A549 (cell line): ENCODE results near the gene ITPR3. TPM values are rescaled to one million over a fixed set of nuclear protein-coding genes. Genes with fewer than 3 reads are reported as not detected.

Experiments
- ATAC-seq, 2 experiments: fragments of 200-7000 bp in 1 of 2; fragments of >200 bp in 1 of 2; cut with Nextera tagmentation in 1 of 2; cut with Tn5 transposase in 1 of 2; 3 replicates each; pipeline versions ENCODE4 v1.8.0 to v1.9.1; 2018 to 2020; ENCODE audit warnings: mild to moderate bottlenecking in 1 of 2, moderate library complexity in 1 of 2
- CTCF ChIA-PET: fragments of 300-600 bp; sonication (Branson Sonifier 250); formaldehyde crosslinking; extraction: SDS; loops from one replicate; lab custom pipeline; 2021; ENCODE audit warnings: antibody characterized with exemption, inconsistent platforms; lab: Yijun Ruan, JAX
- POLR2A ChIA-PET: fragments of 350-600 bp; formaldehyde crosslinking; extraction: SDS; loops from one replicate; lab custom pipeline; 2021; ENCODE audit warnings: antibody characterized with exemption, inconsistent platforms; lab: Yijun Ruan, JAX
- DNase-seq, 2 experiments: peaks; one replicate each; pipeline versions ENCODE4 v3.0.0 to v3.0.0-alpha.2; 2011 to 2016; ENCODE audit warnings: low read depth in 1 of 2, low spot score in 1 of 2
- FAIRE-seq: peaks from 2 replicates; lab custom pipeline; 2011; peaks lifted over from hg19 to GRCh38; lab: Jason Lieb, UNC
- H3K27ac ChIP-seq, 2 experiments: fragments of >200 bp; sonication (Bioruptor Twin); formaldehyde crosslinking; 3 replicates each; pipeline ENCODE4 v1.5.1; 2016 to 2017
- H3K4me1 ChIP-seq: fragments of >200 bp; sonication (Bioruptor Twin); formaldehyde crosslinking; 3 replicates; pipeline ENCODE4 v1.6.1; 2016
- H3K4me2 ChIP-seq: fragments of >200 bp; sonication (Bioruptor Twin); formaldehyde crosslinking; 3 replicates; pipeline ENCODE4 v1.6.1; 2016
- H3K4me3 ChIP-seq: fragments of >200 bp; sonication (Bioruptor Twin); formaldehyde crosslinking; 3 replicates; pipeline ENCODE4 v1.5.1; 2016
- H3K9me3 ChIP-seq: fragments of >200 bp; sonication (Bioruptor Twin); formaldehyde crosslinking; 3 replicates; pipeline ENCODE4 v1.6.1; 2016
- BHLHE40 ChIP-seq: IDR thresholded peaks from 2 replicates; pipeline ENCODE4 v1.6.1; 2012; ENCODE audit warnings: low read depth, low read length, inconsistent platforms
- CBX2 ChIP-seq: fragments of 200-600 bp; sonication (generic); IDR thresholded peaks from 2 replicates; pipeline ENCODE4 v1.6.1; 2016; ENCODE audit warnings: low read depth, mild to moderate bottlenecking, borderline replicate concordance
- EHMT2 ChIP-seq: fragments of 200-600 bp; sonication (generic); IDR thresholded peaks from 2 replicates; pipeline ENCODE4 v1.6.1; 2016; ENCODE audit warnings: antibody characterized with exemption, low read depth, mild to moderate bottlenecking, moderate library complexity
- FOSB ChIP-seq: fragments of 250-450 bp; sonication (Bioruptor Pico); IDR thresholded peaks from 2 replicates; pipeline ENCODE4 v1.5.0; 2020; ENCODE audit warnings: mild to moderate bottlenecking, moderate library complexity
- FOXS1 ChIP-seq: fragments of 250-450 bp; sonication (Bioruptor Pico); IDR thresholded peaks from 2 replicates; pipeline ENCODE4 v1.5.0; 2020; ENCODE audit warnings: mild to moderate bottlenecking, moderate library complexity
- HOXA7 ChIP-seq: fragments of 250-450 bp; sonication (Bioruptor Pico); IDR thresholded peaks from 2 replicates; pipeline ENCODE4 v1.5.0; 2020; ENCODE audit warnings: mild to moderate bottlenecking, moderate library complexity
- HOXB13 ChIP-seq: fragments of 250-450 bp; sonication (Bioruptor Pico); IDR thresholded peaks from 2 replicates; pipeline ENCODE4 v1.5.0; 2020; ENCODE audit warnings: low read depth, mild to moderate bottlenecking, moderate library complexity
- HOXB5 ChIP-seq: fragments of 250-450 bp; sonication (Bioruptor Pico); IDR thresholded peaks from 2 replicates; pipeline ENCODE4 v1.5.0; 2020; ENCODE audit warnings: mild to moderate bottlenecking, moderate library complexity
- MAFK ChIP-seq: fragments of 450-650 bp; IDR thresholded peaks from 2 replicates; pipeline ENCODE4 v1.6.1; 2014; ENCODE audit not compliant: partially characterized antibody
- NFE2L2 ChIP-seq: fragments of 150-350 bp; conservative IDR thresholded peaks from 2 replicates; pipeline ENCODE4 v1.6.1; 2014; ENCODE audit warnings: low read length
- PHF8 ChIP-seq: fragments of 200-600 bp; sonication (generic); IDR thresholded peaks from 2 replicates; pipeline ENCODE4 v1.6.1; 2016; ENCODE audit warnings: low read depth, mild to moderate bottlenecking, antibody characterized with exemption, moderate library complexity, borderline replicate concordance
- POLR2A ChIP-seq: IDR thresholded peaks from 2 replicates; pipeline ENCODE4 v1.6.1; 2012; ENCODE audit warnings: mild to moderate bottlenecking, low read length
- RAD21 ChIP-seq, 2 experiments: fragments of >200 bp in 1 of 2; sonication (Bioruptor Twin) in 1 of 2; formaldehyde crosslinking in 1 of 2; IDR thresholded peaks in 1 of 2; conservative IDR thresholded peaks in 1 of 2; 2 replicates in 1 of 2; 3 replicates in 1 of 2; pipeline ENCODE4 v1.6.1; 2012 to 2018; ENCODE audit warnings: inconsistent platforms in 1 of 2
- RARB ChIP-seq: fragments of 250-450 bp; sonication (Bioruptor Pico); IDR thresholded peaks from 2 replicates; pipeline ENCODE4 v1.8.0; 2021; ENCODE audit warnings: mild to moderate bottlenecking, moderate library complexity
- TP53 ChIP-seq: fragments of 250-450 bp; sonication (Bioruptor Pico); IDR thresholded peaks from 2 replicates; pipeline ENCODE4 v1.5.0; 2021; ENCODE audit warnings: mild to moderate bottlenecking, moderate library complexity
- ZFP36 ChIP-seq: fragments of 450-650 bp; IDR thresholded peaks from 2 replicates; pipeline ENCODE4 v1.6.1; 2014; ENCODE audit warnings: borderline replicate concordance; ENCODE audit not compliant: partially characterized antibody
- WGBS: methylation state at CpG from one replicate; pipeline ENCODE4 v1.1.6; 2017; ENCODE audit errors: missing lambda C conversion rate; 5-methylcytosine and 5-hydroxymethylcytosine counted together
- polyA plus RNA-seq, 4 experiments: library from polyadenylated mRNA; depleted of rRNA in 3 of 4; stranded (reverse); fragments of >200 nt; fragmentation: RNase III in 1 of 4; extraction: RNeasy Plus Mini Kit Qiagen cat#74134 plus additional on column Dnase treatment in 1 of 4; gene quantifications; 2 replicates in 3 of 4; 3 replicates in 1 of 4; pipeline ENCODE4 v1.2.3, GENCODE V29; 2011 to 2017
- TF ChIP-seq, protein P1 (sequence below): IDR thresholded peaks from 2 replicates; pipeline ENCODE4 v1.6.1; 2012; ENCODE audit warnings: low read depth, borderline replicate concordance
- TF ChIP-seq, protein P2 (sequence below): fragments of 250-450 bp; sonication (Bioruptor Pico); IDR thresholded peaks from 2 replicates; pipeline ENCODE4 v1.5.0; 2020; ENCODE audit warnings: low read depth, mild to moderate bottlenecking, moderate library complexity
- TF ChIP-seq, protein P3 (sequence below): fragments of >200 bp; sonication (Bioruptor Twin); formaldehyde crosslinking; IDR thresholded peaks from 2 replicates; pipeline ENCODE4 v1.6.1; 2016
- TF ChIP-seq, protein P4 (sequence below): IDR thresholded peaks from 2 replicates; pipeline ENCODE4 v1.6.1; 2012
- TF ChIP-seq, protein P5 (sequence below): fragments of >200 bp; sonication (Bioruptor Twin); formaldehyde crosslinking; IDR thresholded peaks from 3 replicates; pipeline ENCODE4 v1.6.1; 2016
- TF ChIP-seq, protein P6 (sequence below): fragments of >200 bp; sonication (Bioruptor Twin); formaldehyde crosslinking; IDR thresholded peaks from 3 replicates; pipeline ENCODE4 v1.5.1; 2016

Gene ITPR3
- polyA plus RNA-seq, 2 of the 4 experiments (the other 2 are of a cell fraction), result 17.6 to 20.8 TPM

DNA sequence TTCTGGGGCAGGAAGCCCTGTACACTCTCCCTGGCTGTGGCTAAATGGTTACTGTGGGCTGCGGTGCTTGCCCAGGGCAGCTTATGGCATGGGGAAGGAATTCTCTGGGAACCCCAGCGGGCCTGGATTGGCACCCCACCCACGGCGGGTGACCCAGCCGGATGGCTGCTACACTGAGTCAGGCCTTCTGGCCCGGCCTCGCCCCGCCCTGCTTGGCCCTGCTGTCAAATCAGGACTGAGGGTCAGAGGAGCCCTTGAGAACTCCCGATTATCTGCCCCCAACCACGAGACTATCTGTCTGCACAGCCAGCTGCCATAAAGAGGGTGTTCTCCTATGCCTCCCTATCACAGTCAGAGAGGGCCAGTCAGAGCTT lies 7.3 kb upstream of the ITPR3 start (continued):
- TF ChIP-seq BHLHE40, result no peak

DNA sequence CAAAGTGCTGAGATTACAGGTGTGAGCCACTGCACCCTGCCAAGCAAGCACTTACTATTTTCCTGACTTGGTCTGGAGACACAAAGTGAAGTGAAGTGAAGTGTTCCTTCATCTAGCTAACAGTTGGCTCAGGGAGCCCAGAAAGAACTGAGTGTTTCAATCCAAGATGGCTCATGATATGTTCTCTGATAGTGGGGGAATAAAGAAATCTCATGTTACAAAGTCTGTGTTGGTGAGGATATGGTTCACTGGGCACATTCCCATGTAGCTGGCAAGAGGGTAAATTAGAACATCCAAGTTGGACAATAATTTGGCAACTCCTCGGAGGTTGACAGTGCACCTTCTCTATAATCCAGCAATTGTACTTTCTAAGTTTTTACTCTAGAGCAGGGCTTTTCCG lies 5.0 kb upstream of the ITPR3 start:
- 94% methylated on average over 2 of the region's 2 CpGs for WGBS

DNA sequence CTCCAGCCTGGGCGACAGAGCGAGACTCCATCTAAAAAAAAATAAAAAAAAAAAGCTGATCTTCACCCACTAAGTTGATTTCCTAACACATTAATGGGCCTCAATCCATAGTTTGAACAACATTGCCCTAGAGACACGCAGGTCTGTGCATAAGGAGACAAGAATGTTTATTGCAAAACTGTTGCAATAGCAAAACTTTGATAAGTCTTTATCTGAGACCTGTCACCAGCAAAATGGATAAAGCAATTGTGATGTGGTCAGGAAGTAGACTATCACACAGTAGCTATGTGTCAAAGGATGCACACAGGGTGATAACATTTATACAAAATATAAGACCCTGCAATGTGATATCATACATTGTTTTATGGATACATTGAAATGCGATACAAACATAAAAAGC lies 4.2 kb upstream of the ITPR3 start:
- TF ChIP-seq RARB (CRISPR knock-in tag) (no peak), EHMT2 (no peak), MAFK (no peak), ZFP36 (no peak), HOXB5 (CRISPR knock-in tag) (no peak)
- TF ChIP-seq, protein P1, sequence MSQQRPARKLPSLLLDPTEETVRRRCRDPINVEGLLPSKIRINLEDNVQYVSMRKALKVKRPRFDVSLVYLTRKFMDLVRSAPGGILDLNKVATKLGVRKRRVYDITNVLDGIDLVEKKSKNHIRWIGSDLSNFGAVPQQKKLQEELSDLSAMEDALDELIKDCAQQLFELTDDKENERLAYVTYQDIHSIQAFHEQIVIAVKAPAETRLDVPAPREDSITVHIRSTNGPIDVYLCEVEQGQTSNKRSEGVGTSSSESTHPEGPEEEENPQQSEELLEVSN, result no peak
- TF ChIP-seq, protein P2, sequence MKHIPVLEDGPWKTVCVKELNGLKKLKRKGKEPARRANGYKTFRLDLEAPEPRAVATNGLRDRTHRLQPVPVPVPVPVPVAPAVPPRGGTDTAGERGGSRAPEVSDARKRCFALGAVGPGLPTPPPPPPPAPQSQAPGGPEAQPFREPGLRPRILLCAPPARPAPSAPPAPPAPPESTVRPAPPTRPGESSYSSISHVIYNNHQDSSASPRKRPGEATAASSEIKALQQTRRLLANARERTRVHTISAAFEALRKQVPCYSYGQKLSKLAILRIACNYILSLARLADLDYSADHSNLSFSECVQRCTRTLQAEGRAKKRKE (CRISPR knock-in tag), result no peak
- TF ChIP-seq, protein P3, sequence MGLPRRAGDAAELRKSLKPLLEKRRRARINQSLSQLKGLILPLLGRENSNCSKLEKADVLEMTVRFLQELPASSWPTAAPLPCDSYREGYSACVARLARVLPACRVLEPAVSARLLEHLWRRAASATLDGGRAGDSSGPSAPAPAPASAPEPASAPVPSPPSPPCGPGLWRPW, result no peak
- FAIRE-seq, result no peak
- H3K27ac ChIP-seq, result no peak overlapping the region
- H3K4me3 ChIP-seq, result no peak overlapping the region
- no peak for ATAC-seq
- H3K4me1 ChIP-seq, result peaks cover 31% of the 10 kb centered on the region
- ChIA-PET CTCF (interaction anchor here (0.7 to 1.8 kb wide), 3 partner anchors 15 to 55 kb away, joined by 4 read pairs; no protein-coding TSS in a partner anchor), POLR2A (no interaction called here)
- H3K9me3 ChIP-seq, result no peaks in the 10 kb centered on the region
- no peak for DNase-seq
- 69% methylated on average over 4 of the region's 4 CpGs for WGBS
- H3K4me2 ChIP-seq, result no peak overlapping the region

More for the DNA sequence above, 5.0 kb upstream of the ITPR3 start:
- no peak overlapping the region for H3K4me3 ChIP-seq
- no peak for DNase-seq
- POLR2A ChIA-PET, result no interaction called here
- no peak for ATAC-seq
- H3K9me3 ChIP-seq, result no peaks in the 10 kb centered on the region
- no peak for FAIRE-seq
- H3K4me2 ChIP-seq, result no peak overlapping the region
- CTCF ChIA-PET, result interaction anchor here (2.3 to 2.7 kb wide), 2 partner anchors 26 to 30 kb away, joined by 9 to 10 read pairs; no protein-coding TSS in a partner anchor
- TF ChIP-seq NFE2L2 (no peak), HOXA7 (CRISPR knock-in tag) (no peak), TP53 (CRISPR knock-in tag) (no peak), FOSB (CRISPR knock-in tag) (no peak), FOXS1 (no peak), HOXB13 (CRISPR knock-in tag) (no peak), PHF8 (no peak), CBX2 (no peak), RAD21 (conservative IDR thresholded peaks at IDR 0.05 in 1 of 2, IDR thresholded peaks at IDR 0.05 in 1 of 2) (no peak), BHLHE40 (no peak), MAFK (no peak), POLR2A (no peak)
- TF ChIP-seq, protein P4, sequence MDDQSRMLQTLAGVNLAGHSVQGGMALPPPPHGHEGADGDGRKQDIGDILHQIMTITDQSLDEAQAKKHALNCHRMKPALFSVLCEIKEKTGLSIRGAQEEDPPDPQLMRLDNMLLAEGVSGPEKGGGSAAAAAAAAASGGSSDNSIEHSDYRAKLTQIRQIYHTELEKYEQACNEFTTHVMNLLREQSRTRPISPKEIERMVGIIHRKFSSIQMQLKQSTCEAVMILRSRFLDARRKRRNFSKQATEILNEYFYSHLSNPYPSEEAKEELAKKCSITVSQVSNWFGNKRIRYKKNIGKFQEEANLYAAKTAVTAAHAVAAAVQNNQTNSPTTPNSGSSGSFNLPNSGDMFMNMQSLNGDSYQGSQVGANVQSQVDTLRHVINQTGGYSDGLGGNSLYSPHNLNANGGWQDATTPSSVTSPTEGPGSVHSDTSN, result no peak
- TF ChIP-seq, protein P3, result no peak
- TF ChIP-seq, protein P5, sequence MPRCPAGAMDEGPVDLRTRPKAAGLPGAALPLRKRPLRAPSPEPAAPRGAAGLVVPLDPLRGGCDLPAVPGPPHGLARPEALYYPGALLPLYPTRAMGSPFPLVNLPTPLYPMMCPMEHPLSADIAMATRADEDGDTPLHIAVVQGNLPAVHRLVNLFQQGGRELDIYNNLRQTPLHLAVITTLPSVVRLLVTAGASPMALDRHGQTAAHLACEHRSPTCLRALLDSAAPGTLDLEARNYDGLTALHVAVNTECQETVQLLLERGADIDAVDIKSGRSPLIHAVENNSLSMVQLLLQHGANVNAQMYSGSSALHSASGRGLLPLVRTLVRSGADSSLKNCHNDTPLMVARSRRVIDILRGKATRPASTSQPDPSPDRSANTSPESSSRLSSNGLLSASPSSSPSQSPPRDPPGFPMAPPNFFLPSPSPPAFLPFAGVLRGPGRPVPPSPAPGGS, result no peak
- TF ChIP-seq, protein P6, sequence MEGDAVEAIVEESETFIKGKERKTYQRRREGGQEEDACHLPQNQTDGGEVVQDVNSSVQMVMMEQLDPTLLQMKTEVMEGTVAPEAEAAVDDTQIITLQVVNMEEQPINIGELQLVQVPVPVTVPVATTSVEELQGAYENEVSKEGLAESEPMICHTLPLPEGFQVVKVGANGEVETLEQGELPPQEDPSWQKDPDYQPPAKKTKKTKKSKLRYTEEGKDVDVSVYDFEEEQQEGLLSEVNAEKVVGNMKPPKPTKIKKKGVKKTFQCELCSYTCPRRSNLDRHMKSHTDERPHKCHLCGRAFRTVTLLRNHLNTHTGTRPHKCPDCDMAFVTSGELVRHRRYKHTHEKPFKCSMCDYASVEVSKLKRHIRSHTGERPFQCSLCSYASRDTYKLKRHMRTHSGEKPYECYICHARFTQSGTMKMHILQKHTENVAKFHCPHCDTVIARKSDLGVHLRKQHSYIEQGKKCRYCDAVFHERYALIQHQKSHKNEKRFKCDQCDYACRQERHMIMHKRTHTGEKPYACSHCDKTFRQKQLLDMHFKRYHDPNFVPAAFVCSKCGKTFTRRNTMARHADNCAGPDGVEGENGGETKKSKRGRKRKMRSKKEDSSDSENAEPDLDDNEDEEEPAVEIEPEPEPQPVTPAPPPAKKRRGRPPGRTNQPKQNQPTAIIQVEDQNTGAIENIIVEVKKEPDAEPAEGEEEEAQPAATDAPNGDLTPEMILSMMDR, result no peak
- TF ChIP-seq, protein P2 (CRISPR knock-in tag), result no peak
- peaks cover 39% of the 10 kb centered on the region for H3K4me1 ChIP-seq
- no peak overlapping the region for H3K27ac ChIP-seq
